ENCODE data around the gene GTF2H2C. TPM values are rescaled to one million over a fixed set of nuclear protein-coding genes. Genes with fewer than 3 reads are reported as not detected.
"Not testable (repeated sequence)": the region's sequence is repeated elsewhere in the genome, so short reads cannot be mapped to it uniquely, and the experiment has no call there.

GTF2H2C gene
- total and polyA plus RNA-seq, 9 of the 15 experiments (the other 6 are each of a cell fraction or from before 2014, with no cell fraction given) = 55.6 to 108 (median 87.7) TPM

- TF ChIP-seq POLR2AphosphoS5 (IDR thresholded peaks at IDR 0.05; ENCODE audit: control insufficient read depth, insufficient read depth, low read depth, low read length) = peak; percentile 37; the same call in 1 of the 2 replicates
- TF ChIP-seq HCFC1 (IDR thresholded peaks at IDR 0.05; ENCODE audit: low read depth, low read length) = peak; percentile 57
- TF ChIP-seq NR2C2 (CRISPR knock-in tag; IDR thresholded peaks at IDR 0.05) = not testable (repeated sequence)
- TF ChIP-seq NR2C2 (tag; IDR thresholded peaks at IDR 0.05) = peak; percentile 90
- peak; percentile 78 for TF ChIP-seq POLR2G (IDR thresholded peaks at IDR 0.05; ENCODE audit: low read depth, low read length)
- TF ChIP-seq MAZ (CRISPR knock-in tag; conservative IDR thresholded peaks at IDR 0.05 in 1 of 2, IDR thresholded peaks at IDR 0.05 in 1 of 2) = peak in 1 of 2 experiments; percentile 59; a peak in 2 of 4 replicates
- TF ChIP-seq EHMT2 (IDR thresholded peaks at IDR 0.05) = 0 out of 2 replicates have a peak, but pooled peaks have one; percentile 24
- TF ChIP-seq RBFOX2 (IDR thresholded peaks at IDR 0.05; ENCODE audit: low read depth, low read length) = peak; percentile 77
Measured at GRCh38 chr5:69559908-69560330, at the start of gene GTF2H2C (continued).

- TF ChIP-seq BACH1 (tag; IDR thresholded peaks at IDR 0.05) = no peak
- TF ChIP-seq ETV6 (IDR thresholded peaks at IDR 0.05; ENCODE audit: borderline replicate concordance in 1 of 2, low read depth in 2 of 2, low read length in 1 of 2) = no peak
- TF ChIP-seq ETV6 (CRISPR knock-in tag; IDR thresholded peaks at IDR 0.05; ENCODE audit: borderline replicate concordance) = no peak
- no peak for TF ChIP-seq NR2C1 (IDR thresholded peaks at IDR 0.05)
- no peak for TF ChIP-seq NR2C1 (tag; IDR thresholded peaks at IDR 0.05)
- TF ChIP-seq DPF2 (IDR thresholded peaks at IDR 0.05) = no peak
- no peak for TF ChIP-seq ZSCAN29 (IDR thresholded peaks at IDR 0.05)
- TF ChIP-seq GABPB1 (CRISPR knock-in tag; IDR thresholded peaks at IDR 0.05) = no peak
- TF ChIP-seq HOXB6 (CRISPR knock-in tag; IDR thresholded peaks at IDR 0.05; ENCODE audit: borderline replicate concordance) = no peak
- intact Hi-C loops (cut with micrococcal nuclease) = no loop called here
- WGBS (ENCODE audit: insufficient coverage, low coverage, missing lambda C conversion rate) = 4% methylated on average over 2 of the region's 2 CpGs
- in situ Hi-C loops (cut with MboI) = no loop called here
- no peak overlapping the region for H3K4me3 ChIP-seq
- FAIRE-seq = no peak
- H3K9me3 ChIP-seq (replicated peaks; ENCODE audit: control insufficient read depth, insufficient read depth, low read depth, low read length) = no peaks in the 10 kb centered on the region
- no peak overlapping the region for H3K4me2 ChIP-seq (ENCODE audit: insufficient read depth, low read length)
- ATAC-seq = no peak
- H3K79me2 ChIP-seq (ENCODE audit: control insufficient read depth, insufficient read depth, low read length) = no peaks in the 10 kb centered on the region
- no TSS peak for BruUV-seq (replicated peaks)
- H3K9ac ChIP-seq (ENCODE audit: insufficient read depth in 1 of 2, low read depth in 2 of 2, low read length in 2 of 2) = no peak overlapping the region
- H3K9me1 ChIP-seq (ENCODE audit: control insufficient read depth, insufficient read depth, low read length) = peaks cover 3% of the 10 kb centered on the region
- H3K36me3 ChIP-seq (ENCODE audit: control insufficient read depth, insufficient read depth, low read length) = no peaks in the 10 kb centered on the region
- POLR2A ChIA-PET = interaction anchor here (0.6 to 1.3 kb wide), 2 partner anchors 19 to 212 kb away, joined by 3 to 5 read pairs; no protein-coding TSS in a partner anchor
- no peak for DNase-seq (ENCODE audit: extremely low read depth in 1 of 4, low spot score in 3 of 4)
- peaks cover 3 to 5% of the 10 kb centered on the region in 2 experiments; a peak in 2 of 5 replicates for H3K27me3 ChIP-seq (ENCODE audit: control insufficient read depth in 2 of 2, insufficient read depth in 2 of 2, low read length in 2 of 2)
- no peak overlapping the region for H2AFZ ChIP-seq (ENCODE audit: low read depth, low read length)
- CTCF ChIA-PET (ENCODE audit: low intra/inter-chr PET ratio) = no interaction called here
- H4K20me1 ChIP-seq (replicated peaks; ENCODE audit: control insufficient read depth, insufficient read depth, low read length) = no peaks in the 10 kb centered on the region
- H3K4me1 ChIP-seq (replicated peaks in 1 of 2; ENCODE audit: control insufficient read depth in 2 of 2, insufficient read depth in 2 of 2, low read length in 2 of 2) = no peaks in the 10 kb centered on the region; a peak in 1 of 5 replicates
- H3K27ac ChIP-seq (ENCODE audit: extremely low read depth, low read depth, low read length) = no peak overlapping the region
Measured at GRCh38 chr5:69510694-69511093, 49.3 kb upstream of the GTF2H2C start.

All from K562 (cell line).